Lung (tissue), 12 donors: ENCODE data around the gene SYNE1. TPM values are rescaled to one million over a fixed set of nuclear protein-coding genes. Genes with fewer than 3 reads are reported as not detected.

Experiments
- ATAC-seq: fragments of 200-7000 bp; cut with Tn5 transposase; one replicate; pipeline ENCODE4 v1.9.1; 2020; ENCODE audit warnings: moderate number of reproducible peaks; ENCODE audit not compliant: insufficient read depth, low FRiP score
- DNase-seq, 3 donors: peaks; one replicate each; pipeline ENCODE4 v3.0.0-alpha.2; 2013 to 2017
- H3K27ac ChIP-seq, 2 donors: one replicate each; pipeline ENCODE4 v1.5.1; 2013; ENCODE audit warnings: mild to moderate bottlenecking in 2 of 2, moderate library complexity in 2 of 2, control low read depth in 1 of 2, inconsistent platforms in 1 of 2, low read depth in 1 of 2, low read length in 1 of 2
- H3K27me3 ChIP-seq, 3 donors: one replicate each; pipeline ENCODE4 v1.5.1; 2013; ENCODE audit warnings: low read length in 2 of 3; ENCODE audit not compliant: control insufficient read depth in 3 of 3, insufficient read depth in 3 of 3
- H3K36me3 ChIP-seq, 4 donors: one replicate each; pipeline ENCODE4 v1.5.1; 2013; ENCODE audit warnings: low read length in 4 of 4, mild to moderate bottlenecking in 1 of 4, moderate library complexity in 1 of 4; ENCODE audit not compliant: control insufficient read depth in 4 of 4, insufficient read depth in 4 of 4
- H3K4me1 ChIP-seq, 5 donors: one replicate each; pipeline ENCODE4 v1.5.1; 2013; ENCODE audit warnings: low read length in 5 of 5, mild to moderate bottlenecking in 2 of 5, moderate library complexity in 1 of 5; ENCODE audit not compliant: control insufficient read depth in 5 of 5, insufficient read depth in 5 of 5
- H3K4me3 ChIP-seq: one replicate; pipeline ENCODE4 v1.5.1; 2013; ENCODE audit warnings: mild to moderate bottlenecking, control low read depth, moderate library complexity
- H3K9ac ChIP-seq, 2 donors: one replicate each; pipeline ENCODE4 v1.5.1; 2013; ENCODE audit warnings: low read length in 2 of 2, control low read depth in 1 of 2; ENCODE audit not compliant: insufficient read depth in 1 of 2
- H3K9me3 ChIP-seq, 4 donors: one replicate each; pipeline ENCODE4 v1.5.1; 2013; ENCODE audit warnings: low read length in 3 of 4, mild to moderate bottlenecking in 1 of 4, moderate library complexity in 1 of 4; ENCODE audit not compliant: control insufficient read depth in 4 of 4, insufficient read depth in 3 of 4
- WGBS, 2 donors: extraction: QIAGEN DNeasy Blood & Tissue Kit; methylation state at CpG; one replicate each; pipeline ENCODE4 v1.1.7; 2013; 5-methylcytosine and 5-hydroxymethylcytosine counted together
- polyA plus RNA-seq, 2 donors: library from polyadenylated mRNA; stranded (reverse); fragments of 200-250 nt; gene quantifications; one replicate each; pipeline ENCODE4 v1.2.1, GENCODE V29; 2013
- total RNA-seq, 2 donors: library from RNA; depleted of rRNA in 1 of 2; stranded (reverse); fragments of >200 nt in 1 of 2; gene quantifications; one replicate each; pipeline ENCODE4 v1.2.1, GENCODE V29; 2014 to 2021
- TF ChIP-seq, protein P1 (sequence below): IDR thresholded peaks from 2 replicates; pipeline ENCODE4 v1.5.1; 2012; ENCODE audit warnings: mild to moderate bottlenecking; ENCODE audit errors: control extremely low read depth, extremely low read depth
- donor health status: control.
- donor health status: control.
- donor health status: Bipolar disorder and iron deficiency.
- donor health status: healthy.
- donor health status: DM: yes; HTN: yes; CAD: no.

Gene SYNE1
- total and polyA plus RNA-seq, 4 donors: 26.4 to 352 (median 131) TPM

DNA sequence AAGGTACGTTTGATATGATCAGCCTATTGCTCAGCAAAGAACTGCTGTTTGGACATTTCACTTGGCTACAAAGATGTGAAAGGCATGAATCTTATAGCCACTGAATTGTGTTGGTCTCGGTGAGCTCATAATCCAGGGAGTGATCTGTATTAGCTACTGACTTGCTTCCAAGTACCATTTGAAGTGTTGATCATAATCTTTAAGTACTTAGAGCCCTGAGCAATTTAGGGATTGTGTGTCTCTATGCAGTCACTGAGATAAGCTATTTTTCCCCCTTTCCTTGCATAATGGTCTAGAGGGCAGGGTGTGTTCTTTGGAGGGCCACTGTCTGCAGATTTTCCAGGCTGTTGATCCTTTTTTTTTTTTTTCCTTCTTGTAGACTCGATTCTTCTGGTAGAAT, 436.0 kb downstream of the SYNE1 start:
- 64 to 77% methylated on average over 3 of the region's 3 CpGs for WGBS, 2 donors
- H3K9ac ChIP-seq: no peak overlapping the region
- no peaks in the 10 kb centered on the region for H3K27me3 ChIP-seq
- TF ChIP-seq, protein P1, sequence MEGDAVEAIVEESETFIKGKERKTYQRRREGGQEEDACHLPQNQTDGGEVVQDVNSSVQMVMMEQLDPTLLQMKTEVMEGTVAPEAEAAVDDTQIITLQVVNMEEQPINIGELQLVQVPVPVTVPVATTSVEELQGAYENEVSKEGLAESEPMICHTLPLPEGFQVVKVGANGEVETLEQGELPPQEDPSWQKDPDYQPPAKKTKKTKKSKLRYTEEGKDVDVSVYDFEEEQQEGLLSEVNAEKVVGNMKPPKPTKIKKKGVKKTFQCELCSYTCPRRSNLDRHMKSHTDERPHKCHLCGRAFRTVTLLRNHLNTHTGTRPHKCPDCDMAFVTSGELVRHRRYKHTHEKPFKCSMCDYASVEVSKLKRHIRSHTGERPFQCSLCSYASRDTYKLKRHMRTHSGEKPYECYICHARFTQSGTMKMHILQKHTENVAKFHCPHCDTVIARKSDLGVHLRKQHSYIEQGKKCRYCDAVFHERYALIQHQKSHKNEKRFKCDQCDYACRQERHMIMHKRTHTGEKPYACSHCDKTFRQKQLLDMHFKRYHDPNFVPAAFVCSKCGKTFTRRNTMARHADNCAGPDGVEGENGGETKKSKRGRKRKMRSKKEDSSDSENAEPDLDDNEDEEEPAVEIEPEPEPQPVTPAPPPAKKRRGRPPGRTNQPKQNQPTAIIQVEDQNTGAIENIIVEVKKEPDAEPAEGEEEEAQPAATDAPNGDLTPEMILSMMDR: no peak
- peaks cover 0 to 4% (median under 1%) of the 10 kb centered on the region in 4 donors for H3K9me3 ChIP-seq
- peaks cover 18 to 50% (median 39%) of the 10 kb centered on the region in 4 donors for H3K36me3 ChIP-seq
- H3K27ac ChIP-seq: no peak overlapping the region
- no peak for DNase-seq
- no peak overlapping the region for H3K4me3 ChIP-seq
- no peak for ATAC-seq
- H3K4me1 ChIP-seq: no peaks in the 10 kb centered on the region

DNA sequence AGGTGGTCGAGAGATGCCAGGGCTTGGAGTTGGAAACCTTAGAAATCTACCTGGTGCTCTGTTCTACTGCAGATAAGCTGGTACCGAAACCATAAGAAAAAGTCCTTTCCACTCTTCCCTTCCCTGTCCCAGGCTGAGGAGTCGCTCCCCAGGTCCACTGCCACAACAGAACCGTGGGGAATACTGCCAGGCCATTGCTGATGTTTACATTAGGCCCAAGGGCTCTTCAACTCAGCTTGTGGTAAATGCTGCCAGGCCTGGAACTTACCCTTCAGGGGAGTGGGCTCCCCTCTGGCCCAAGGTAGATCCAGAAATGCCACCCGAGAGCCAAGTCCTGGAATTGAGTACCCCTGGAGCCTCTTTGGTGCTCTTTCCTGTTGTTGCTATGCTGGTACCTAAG, 441.3 kb downstream of the SYNE1 start:
- Histone ChIP-seq H3K9me3 (peaks cover 0 to 4% (median under 1%) of the 10 kb centered on the region in 4 donors), H3K9ac (no peak overlapping the region), H3K27me3 (no peaks in the 10 kb centered on the region), H3K27ac (no peak overlapping the region), H3K4me1 (peaks cover 0 to 4% (median 0%) of the 10 kb centered on the region in 5 donors), H3K4me3 (no peak overlapping the region), H3K36me3 (peaks cover 19 to 47% (median 32%) of the 10 kb centered on the region in 4 donors)
- 79 to 85% methylated on average over 5 of the region's 5 CpGs for WGBS, 2 donors
- DNase-seq (no peak), ATAC-seq (no peak)
- TF ChIP-seq, protein P1: no peak

DNA sequence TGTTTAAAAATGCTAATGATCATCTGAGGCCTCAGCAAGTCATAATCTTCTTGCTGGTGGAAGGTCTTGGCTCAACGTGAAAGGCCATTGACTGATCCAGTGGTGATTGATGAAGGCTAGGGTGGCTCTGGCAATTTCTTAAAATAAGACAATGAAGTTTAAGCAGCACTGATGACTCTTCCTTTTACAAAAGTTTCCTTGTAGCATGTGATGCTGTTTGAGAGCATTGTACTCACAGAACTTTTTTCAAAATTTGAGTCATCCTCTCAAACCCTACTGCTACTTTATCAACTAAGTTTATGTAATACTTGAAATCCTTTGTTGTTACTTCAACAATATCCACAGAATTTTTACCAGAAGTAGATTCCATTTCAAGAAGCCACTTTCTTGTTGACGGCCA, 447.4 kb downstream of the SYNE1 start:
- DNase-seq (no peak), ATAC-seq (no peak)
- no peaks in the 10 kb centered on the region for H3K27me3 ChIP-seq
- H3K36me3 ChIP-seq: peaks cover 5 to 16% (median 9%) of the 10 kb centered on the region in 4 donors
- WGBS, 2 donors: 87 to 95% methylated on average over 2 of the region's 2 CpGs
- no peak overlapping the region for H3K4me3 ChIP-seq
- TF ChIP-seq, protein P1: no peak
- H3K27ac ChIP-seq: no peak overlapping the region
- H3K9ac ChIP-seq: no peak overlapping the region
- H3K4me1 ChIP-seq: no peaks in the 10 kb centered on the region
- no peaks in the 10 kb centered on the region for H3K9me3 ChIP-seq

DNA sequence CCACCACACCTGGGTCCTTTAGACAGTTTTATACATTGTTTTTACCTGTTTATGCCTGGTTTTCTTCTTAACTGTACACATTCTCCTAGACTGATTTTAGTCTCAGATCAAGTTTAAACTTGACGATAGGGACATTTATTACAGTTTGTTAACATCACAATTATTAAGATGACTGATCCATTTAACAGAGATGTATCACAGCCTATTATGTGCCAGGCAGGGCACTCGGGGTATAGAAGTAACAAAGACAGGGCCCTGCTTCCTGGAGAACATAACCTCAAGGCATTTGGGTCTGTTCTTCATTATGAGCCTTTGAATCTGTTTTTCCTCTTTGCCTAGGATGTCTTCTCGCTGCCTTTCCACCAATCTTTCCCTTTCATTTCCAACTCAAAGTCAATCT, 449.2 kb downstream of the SYNE1 start:
- no peak overlapping the region for H3K4me3 ChIP-seq
- ATAC-seq (no peak), DNase-seq (no peak)
- H3K4me1 ChIP-seq: no peaks in the 10 kb centered on the region
- TF ChIP-seq, protein P1: no peak
- WGBS, 2 donors: 96 to 97% methylated on average over 3 of the region's 3 CpGs
- no peak overlapping the region for H3K9ac ChIP-seq
- peaks cover 5 to 14% (median 8%) of the 10 kb centered on the region in 4 donors for H3K36me3 ChIP-seq
- no peak overlapping the region for H3K27ac ChIP-seq
- no peaks in the 10 kb centered on the region for H3K9me3 ChIP-seq
- H3K27me3 ChIP-seq: no peaks in the 10 kb centered on the region
